Astrocyte (in vitro differentiated cells and primary cell): ENCODE measurements around the gene FN1.

Source experiments
- EZH2 ChIP-seq: IDR thresholded peaks from 2 replicates; pipeline ENCODE4 v1.6.1; 2012; ENCODE audit warnings: mild to moderate bottlenecking, low read length, inconsistent platforms; ENCODE audit not compliant: insufficient read depth
- TF ChIP-seq, protein P1 (sequence below): IDR thresholded peaks from 2 replicates; pipeline ENCODE4 v1.5.1; 2011; ENCODE audit warnings: low read depth, mild to moderate bottlenecking, inconsistent platforms, low read length, moderate library complexity; ENCODE audit not compliant: insufficient read depth

DNA sequence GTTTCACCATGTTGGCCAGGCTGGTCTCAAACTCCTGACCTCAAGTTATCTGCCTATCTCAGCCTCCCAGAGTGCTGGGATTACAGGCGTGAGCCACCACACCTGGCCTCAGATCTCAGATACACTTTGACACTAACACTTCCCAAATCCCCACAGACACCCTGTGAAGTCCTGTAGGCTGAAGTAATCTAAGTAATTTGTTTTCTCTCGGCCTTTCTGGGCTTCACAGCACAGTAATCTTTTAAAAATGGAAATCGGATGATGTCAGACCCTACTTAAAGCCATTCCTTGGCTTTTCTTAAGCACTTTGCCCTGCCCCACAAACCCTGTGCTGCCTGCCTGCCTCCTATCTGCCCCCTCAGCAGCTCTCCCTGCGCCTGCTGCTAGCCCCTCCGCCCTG, 107.8 kb downstream of the FN1 start:
- TF ChIP-seq, protein P1, sequence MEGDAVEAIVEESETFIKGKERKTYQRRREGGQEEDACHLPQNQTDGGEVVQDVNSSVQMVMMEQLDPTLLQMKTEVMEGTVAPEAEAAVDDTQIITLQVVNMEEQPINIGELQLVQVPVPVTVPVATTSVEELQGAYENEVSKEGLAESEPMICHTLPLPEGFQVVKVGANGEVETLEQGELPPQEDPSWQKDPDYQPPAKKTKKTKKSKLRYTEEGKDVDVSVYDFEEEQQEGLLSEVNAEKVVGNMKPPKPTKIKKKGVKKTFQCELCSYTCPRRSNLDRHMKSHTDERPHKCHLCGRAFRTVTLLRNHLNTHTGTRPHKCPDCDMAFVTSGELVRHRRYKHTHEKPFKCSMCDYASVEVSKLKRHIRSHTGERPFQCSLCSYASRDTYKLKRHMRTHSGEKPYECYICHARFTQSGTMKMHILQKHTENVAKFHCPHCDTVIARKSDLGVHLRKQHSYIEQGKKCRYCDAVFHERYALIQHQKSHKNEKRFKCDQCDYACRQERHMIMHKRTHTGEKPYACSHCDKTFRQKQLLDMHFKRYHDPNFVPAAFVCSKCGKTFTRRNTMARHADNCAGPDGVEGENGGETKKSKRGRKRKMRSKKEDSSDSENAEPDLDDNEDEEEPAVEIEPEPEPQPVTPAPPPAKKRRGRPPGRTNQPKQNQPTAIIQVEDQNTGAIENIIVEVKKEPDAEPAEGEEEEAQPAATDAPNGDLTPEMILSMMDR, result no peak
- TF ChIP-seq EZH2, result no peak
